ENCODE results near the gene MED13. TPM values are rescaled to one million over a fixed set of nuclear protein-coding genes. Genes with fewer than 3 reads are reported as not detected.

The MED13 gene
- total RNA-seq, 2 experiments from 2014 or later = 52.5 to 65.4 TPM

- H3K27ac Mint-ChIP-seq = no peak overlapping the region
- no peaks in the 10 kb centered on the region for H3K36me3 Mint-ChIP-seq (ENCODE audit: low read depth)
- peaks cover 11% of the 10 kb centered on the region for H3K4me1 Mint-ChIP-seq
- DNase-seq = no peak
- ChIA-PET POLR2A (no interaction called here), CTCF (interaction anchor here (5.2 kb wide), 1 partner anchor 10 kb away, joined by 28 read pairs; no protein-coding TSS in a partner anchor)
- peaks cover 2% of the 10 kb centered on the region for H3K27me3 Mint-ChIP-seq
- H3K4me3 Mint-ChIP-seq = no peak overlapping the region
- no peaks in the 10 kb centered on the region for H3K9me3 Mint-ChIP-seq
These were observed 34.5 kb upstream of the MED13 start for GRCh38 chr17:62099532-62099931.

- ChIA-PET CTCF (interaction anchor here (0.6 to 5.2 kb wide), 2 partner anchors 11 to 24 kb away, joined by 3 to 28 read pairs; no protein-coding TSS in a partner anchor), POLR2A (no interaction called here)
- peaks cover 11% of the 10 kb centered on the region for H3K4me1 Mint-ChIP-seq
- H3K27me3 Mint-ChIP-seq = peaks cover 2% of the 10 kb centered on the region
- no peaks in the 10 kb centered on the region for H3K9me3 Mint-ChIP-seq
- no peak overlapping the region for H3K27ac Mint-ChIP-seq
- H3K4me3 Mint-ChIP-seq = no peak overlapping the region
- no peaks in the 10 kb centered on the region for H3K36me3 Mint-ChIP-seq (ENCODE audit: low read depth)
- DNase-seq = no peak
These were observed 33.6 kb upstream of the MED13 start for GRCh38 chr17:62098623-62099231.

GRCh38 chr17:62096401-62096670 is 31.3 kb upstream of the MED13 start:
- no peak overlapping the region for H3K4me3 Mint-ChIP-seq
- CTCF ChIA-PET = no interaction called here
- DNase-seq = no peak
- peaks cover 2% of the 10 kb centered on the region for H3K27me3 Mint-ChIP-seq
- peaks cover 11% of the 10 kb centered on the region for H3K4me1 Mint-ChIP-seq
- no peak overlapping the region for H3K27ac Mint-ChIP-seq
- H3K9me3 Mint-ChIP-seq = no peaks in the 10 kb centered on the region
- POLR2A ChIA-PET = no interaction called here
- no peaks in the 10 kb centered on the region for H3K36me3 Mint-ChIP-seq (ENCODE audit: low read depth)

- no peaks in the 10 kb centered on the region for H3K27me3 Mint-ChIP-seq
- ChIA-PET POLR2A (no interaction called here), CTCF (interaction anchor here (0.9 kb wide), 1 partner anchor 25 kb away, joined by 3 read pairs; no protein-coding TSS in a partner anchor)
- no peak for DNase-seq
- H3K27ac Mint-ChIP-seq = no peak overlapping the region
- no peaks in the 10 kb centered on the region for H3K36me3 Mint-ChIP-seq (ENCODE audit: low read depth)
- no peak overlapping the region for H3K4me3 Mint-ChIP-seq
- H3K9me3 Mint-ChIP-seq = no peaks in the 10 kb centered on the region
- peaks cover 11% of the 10 kb centered on the region for H3K4me1 Mint-ChIP-seq
These were observed 29.1 kb upstream of the MED13 start for GRCh38 chr17:62094175-62094574.

- Mint-ChIP-seq H3K36me3 (ENCODE audit: low read depth) (no peaks in the 10 kb centered on the region), H3K4me1 (peaks cover 4% of the 10 kb centered on the region), H3K9me3 (no peaks in the 10 kb centered on the region), H3K27ac (no peak overlapping the region), H3K27me3 (no peaks in the 10 kb centered on the region), H3K4me3 (no peak overlapping the region)
- CTCF ChIA-PET = no interaction called here
- DNase-seq = no peak
- POLR2A ChIA-PET = no interaction called here
These were observed 28.4 kb upstream of the MED13 start for GRCh38 chr17:62093188-62094155.

GRCh38 chr17:62092784-62093183 is 27.7 kb upstream of the MED13 start:
- Mint-ChIP-seq H3K36me3 (ENCODE audit: low read depth) (no peaks in the 10 kb centered on the region), H3K9me3 (no peaks in the 10 kb centered on the region), H3K27ac (no peak overlapping the region), H3K4me3 (no peak overlapping the region), H3K4me1 (no peaks in the 10 kb centered on the region), H3K27me3 (no peaks in the 10 kb centered on the region)
- DNase-seq = no peak
- ChIA-PET CTCF (interaction anchor here (0.7 to 1.7 kb wide), 2 partner anchors 17 to 1651 kb away, joined by 3 to 7 read pairs; no protein-coding TSS in a partner anchor), POLR2A (no interaction called here)

GRCh38 chr17:62091804-62092203 is 26.7 kb upstream of the MED13 start:
- Mint-ChIP-seq H3K4me3 (no peak overlapping the region), H3K27ac (no peak overlapping the region), H3K36me3 (ENCODE audit: low read depth) (no peaks in the 10 kb centered on the region), H3K4me1 (no peaks in the 10 kb centered on the region), H3K9me3 (no peaks in the 10 kb centered on the region), H3K27me3 (no peaks in the 10 kb centered on the region)
- ChIA-PET CTCF (interaction anchor here (0.7 to 1.7 kb wide), 3 partner anchors 18 to 1650 kb away, joined by 3 to 7 read pairs (median 3); no protein-coding TSS in a partner anchor), POLR2A (no interaction called here)
- no peak for DNase-seq

GRCh38 chr17:62090868-62091267 is 25.8 kb upstream of the MED13 start:
- H3K27me3 Mint-ChIP-seq = no peaks in the 10 kb centered on the region
- no peaks in the 10 kb centered on the region for H3K9me3 Mint-ChIP-seq
- peaks cover 3% of the 10 kb centered on the region for H3K4me1 Mint-ChIP-seq
- no peaks in the 10 kb centered on the region for H3K36me3 Mint-ChIP-seq (ENCODE audit: low read depth)
- ChIA-PET POLR2A (no interaction called here), CTCF (interaction anchor here (1.1 to 1.7 kb wide), 3 partner anchors 14 to 143 kb away, joined by 3 to 7 read pairs (median 3); no protein-coding TSS in a partner anchor)
- DNase-seq = no peak
- H3K4me3 Mint-ChIP-seq = no peak overlapping the region
- H3K27ac Mint-ChIP-seq = no peak overlapping the region

- ChIA-PET POLR2A (no interaction called here), CTCF (interaction anchor here (0.8 to 1.6 kb wide), 4 partner anchors 14 to 143 kb away, joined by 3 to 4 read pairs (median 3); no protein-coding TSS in a partner anchor)
- H3K36me3 Mint-ChIP-seq (ENCODE audit: low read depth) = no peaks in the 10 kb centered on the region
- DNase-seq = no peak
- no peak overlapping the region for H3K27ac Mint-ChIP-seq
- H3K9me3 Mint-ChIP-seq = no peaks in the 10 kb centered on the region
- H3K4me3 Mint-ChIP-seq = no peak overlapping the region
- H3K4me1 Mint-ChIP-seq = peaks cover 7% of the 10 kb centered on the region
- no peaks in the 10 kb centered on the region for H3K27me3 Mint-ChIP-seq
These were observed 25.1 kb upstream of the MED13 start for GRCh38 chr17:62090021-62090824.

- Mint-ChIP-seq H3K4me1 (peaks cover 13% of the 10 kb centered on the region), H3K36me3 (ENCODE audit: low read depth) (no peaks in the 10 kb centered on the region), H3K9me3 (no peaks in the 10 kb centered on the region), H3K27ac (no peak overlapping the region), H3K4me3 (no peak overlapping the region), H3K27me3 (no peaks in the 10 kb centered on the region)
- DNase-seq = no peak
- CTCF ChIA-PET = interaction anchor here (0.8 to 1.6 kb wide), 3 partner anchors 13 to 23 kb away, joined by 3 to 4 read pairs (median 3); no protein-coding TSS in a partner anchor
- POLR2A ChIA-PET = no interaction called here
These were observed 24.3 kb upstream of the MED13 start for GRCh38 chr17:62089334-62089733.

- ChIA-PET CTCF (interaction anchor here (0.9 to 1.4 kb wide), 4 partner anchors 9 to 242 kb away, joined by 3 read pairs; no protein-coding TSS in a partner anchor), POLR2A (no interaction called here)
- H3K27ac Mint-ChIP-seq = no peak overlapping the region
- no peak for DNase-seq
- no peaks in the 10 kb centered on the region for H3K9me3 Mint-ChIP-seq
- no peak overlapping the region for H3K4me3 Mint-ChIP-seq
- no peaks in the 10 kb centered on the region for H3K27me3 Mint-ChIP-seq
- peaks cover 14% of the 10 kb centered on the region for H3K4me1 Mint-ChIP-seq
- H3K36me3 Mint-ChIP-seq (ENCODE audit: low read depth) = no peaks in the 10 kb centered on the region
These were observed 21.7 kb upstream of the MED13 start for GRCh38 chr17:62086737-62087136.

- H3K4me1 Mint-ChIP-seq = peaks cover 14% of the 10 kb centered on the region
- H3K9me3 Mint-ChIP-seq = no peaks in the 10 kb centered on the region
- ChIA-PET CTCF (interaction anchor here (0.6 to 1.4 kb wide), 4 partner anchors 9 to 1384 kb away, joined by 3 read pairs; no protein-coding TSS in a partner anchor), POLR2A (no interaction called here)
- H3K27ac Mint-ChIP-seq = no peak overlapping the region
- H3K27me3 Mint-ChIP-seq = no peaks in the 10 kb centered on the region
- peak; percentile 19 for DNase-seq
- no peaks in the 10 kb centered on the region for H3K36me3 Mint-ChIP-seq (ENCODE audit: low read depth)
- H3K4me3 Mint-ChIP-seq = no peak overlapping the region
These were observed 20.7 kb upstream of the MED13 start for GRCh38 chr17:62085511-62086408.
